Gastrocnemius medialis (tissue), 4 donors: ENCODE results near the gene RNF41.

Source experiments
- POLR2A ChIP-seq, 2 donors: fragments of 450-650 bp; IDR thresholded peaks; one replicate each; pipeline ENCODE4 v1.6.1; 2017; ENCODE audit warnings: antibody characterized with exemption in 2 of 2, mild to moderate bottlenecking in 2 of 2, moderate library complexity in 2 of 2
- TF ChIP-seq, protein P1 (sequence below), 5 experiments: fragments of 450-650 bp in 3 of 5; fragments of 200-600 bp in 2 of 5; sonication (generic) in 2 of 5; IDR thresholded peaks in 4 of 5; conservative IDR thresholded peaks in 1 of 5; 1 replicate in 4 of 5; 2 replicates in 1 of 5; pipeline ENCODE4 v1.5.1; 2016 to 2019; ENCODE audit warnings: antibody characterized with exemption in 5 of 5, mild to moderate bottlenecking in 3 of 5, moderate library complexity in 3 of 5

DNA sequence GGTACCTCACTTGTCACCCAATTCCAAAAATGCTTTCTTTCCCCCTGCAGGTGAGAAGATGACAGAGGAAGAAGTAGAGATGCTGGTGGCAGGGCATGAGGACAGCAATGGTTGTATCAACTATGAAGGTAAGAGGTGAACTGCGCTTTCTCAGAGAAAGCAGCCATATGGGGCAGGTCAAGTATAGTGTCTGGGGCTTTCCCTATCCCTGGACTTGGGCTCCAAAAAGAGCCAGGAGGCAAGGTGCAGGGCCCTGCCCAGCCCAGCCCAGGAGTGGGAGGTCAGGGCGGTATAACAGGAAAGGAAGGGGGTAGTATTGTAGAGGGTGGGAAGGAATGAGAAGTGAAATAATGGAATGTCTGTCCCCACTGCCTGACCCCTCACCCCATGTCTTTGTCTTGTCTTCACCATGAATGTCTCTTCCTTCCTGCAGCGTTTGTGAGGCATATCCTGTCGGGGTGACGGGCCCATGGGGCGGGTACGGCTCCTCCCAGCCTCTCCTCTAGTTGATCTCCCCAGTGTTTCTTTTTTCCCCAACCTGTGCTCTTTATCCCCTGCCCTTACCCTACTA is 61.4 kb downstream of the RNF41 start:
- TF ChIP-seq, protein P1, sequence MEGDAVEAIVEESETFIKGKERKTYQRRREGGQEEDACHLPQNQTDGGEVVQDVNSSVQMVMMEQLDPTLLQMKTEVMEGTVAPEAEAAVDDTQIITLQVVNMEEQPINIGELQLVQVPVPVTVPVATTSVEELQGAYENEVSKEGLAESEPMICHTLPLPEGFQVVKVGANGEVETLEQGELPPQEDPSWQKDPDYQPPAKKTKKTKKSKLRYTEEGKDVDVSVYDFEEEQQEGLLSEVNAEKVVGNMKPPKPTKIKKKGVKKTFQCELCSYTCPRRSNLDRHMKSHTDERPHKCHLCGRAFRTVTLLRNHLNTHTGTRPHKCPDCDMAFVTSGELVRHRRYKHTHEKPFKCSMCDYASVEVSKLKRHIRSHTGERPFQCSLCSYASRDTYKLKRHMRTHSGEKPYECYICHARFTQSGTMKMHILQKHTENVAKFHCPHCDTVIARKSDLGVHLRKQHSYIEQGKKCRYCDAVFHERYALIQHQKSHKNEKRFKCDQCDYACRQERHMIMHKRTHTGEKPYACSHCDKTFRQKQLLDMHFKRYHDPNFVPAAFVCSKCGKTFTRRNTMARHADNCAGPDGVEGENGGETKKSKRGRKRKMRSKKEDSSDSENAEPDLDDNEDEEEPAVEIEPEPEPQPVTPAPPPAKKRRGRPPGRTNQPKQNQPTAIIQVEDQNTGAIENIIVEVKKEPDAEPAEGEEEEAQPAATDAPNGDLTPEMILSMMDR (IDR thresholded peaks at IDR 0.05 in 4 of 5, conservative IDR thresholded peaks at IDR 0.05 in 1 of 5) = no peak
- no peak for TF ChIP-seq POLR2A (IDR thresholded peaks at IDR 0.05)
